Measurements from ENCODE around the gene NUTM1.
"Not testable (repeated sequence)": the region's sequence is repeated elsewhere in the genome, so short reads cannot be mapped to it uniquely, and the experiment has no call there.

DNA sequence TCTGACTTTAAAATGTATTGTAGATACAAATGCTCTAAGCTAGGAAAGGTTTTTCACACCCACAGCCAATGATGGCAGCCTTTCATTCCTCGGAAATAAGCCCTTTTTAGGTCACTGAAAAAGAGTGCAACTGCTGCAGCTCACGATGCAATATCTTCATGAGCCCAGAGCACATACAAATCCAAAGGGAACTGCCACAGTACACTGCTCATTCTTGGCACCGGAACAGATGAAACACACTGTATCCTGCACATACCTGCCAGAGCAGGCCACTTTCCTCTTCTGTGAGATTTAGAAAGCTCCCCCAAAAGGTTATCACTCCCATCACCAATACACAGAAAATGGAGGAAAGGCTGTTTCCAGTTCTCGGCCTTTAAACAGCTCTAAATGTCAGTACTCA lies 37.4 kb downstream of the NUTM1 start:
- TF ChIP-seq CTCF (conservative IDR thresholded peaks at IDR 0.05; ENCODE audit: low read length); EZH2phosphoT487 (IDR thresholded peaks at IDR 0.05; ENCODE audit: borderline replicate concordance): not testable (repeated sequence)
